ENCODE results near the gene TMEM232. TPM values are rescaled to one million over a fixed set of nuclear protein-coding genes. Genes with fewer than 3 reads are reported as not detected.

TMEM232 gene
- total RNA-seq, 4 donors from 2014 or later, result 1.3 to 19.3 (median 7.1) TPM; not detected in 1

GRCh38 chr5:110496276-110496675, 230.2 kb downstream of the TMEM232 start:
- H3K27me3 ChIP-seq, result no peaks in the 10 kb centered on the region
- intact Hi-C loops (cut with DNase I; ENCODE audit: low total_unique reads), result no loop called here
- no peaks in the 10 kb centered on the region for H3K36me3 ChIP-seq
- H3K4me3 ChIP-seq, result no peak overlapping the region
- no peaks in the 10 kb centered on the region for H3K9me3 ChIP-seq
- TF ChIP-seq POLR2A (IDR thresholded peaks at IDR 0.05) (no peak), CTCF (IDR thresholded peaks at IDR 0.05) (no peak)
- H3K27ac ChIP-seq, result no peak overlapping the region
- H3K4me1 ChIP-seq, result no peaks in the 10 kb centered on the region
- DNase-seq, result no peak

- Histone ChIP-seq H3K9me3 (no peaks in the 10 kb centered on the region), H3K4me1 (no peaks in the 10 kb centered on the region), H3K27me3 (no peaks in the 10 kb centered on the region), H3K4me3 (no peak overlapping the region), H3K27ac (no peak overlapping the region), H3K36me3 (no peaks in the 10 kb centered on the region)
- TF ChIP-seq POLR2A (IDR thresholded peaks at IDR 0.05) (no peak), CTCF (IDR thresholded peaks at IDR 0.05) (no peak)
- DNase-seq, result no peak
- intact Hi-C loops (cut with DNase I; ENCODE audit: low total_unique reads), result no loop called here
These were observed 234.0 kb downstream of the TMEM232 start for GRCh38 chr5:110492446-110492845.

GRCh38 chr5:110478895-110479294, 247.6 kb downstream of the TMEM232 start:
- intact Hi-C loops (cut with DNase I; ENCODE audit: low total_unique reads), result no loop called here
- no peak overlapping the region for H3K4me3 ChIP-seq
- no peaks in the 10 kb centered on the region for H3K27me3 ChIP-seq
- H3K27ac ChIP-seq, result no peak overlapping the region
- H3K9me3 ChIP-seq, result no peaks in the 10 kb centered on the region
- no peak for TF ChIP-seq CTCF (IDR thresholded peaks at IDR 0.05)
- TF ChIP-seq POLR2A (IDR thresholded peaks at IDR 0.05), result no peak
- no peaks in the 10 kb centered on the region for H3K36me3 ChIP-seq
- DNase-seq, result no peak
- no peaks in the 10 kb centered on the region for H3K4me1 ChIP-seq

- intact Hi-C loops (cut with DNase I; ENCODE audit: low total_unique reads), result no loop called here
These were observed 248.6 kb downstream of the TMEM232 start for GRCh38 chr5:110477911-110478310.

GRCh38 chr5:110476164-110476563, 250.3 kb downstream of the TMEM232 start:
- DNase-seq, result no peak
- no peaks in the 10 kb centered on the region for H3K27me3 ChIP-seq
- no peak for TF ChIP-seq POLR2A (IDR thresholded peaks at IDR 0.05)
- no peak for TF ChIP-seq CTCF (IDR thresholded peaks at IDR 0.05)
- H3K27ac ChIP-seq, result no peak overlapping the region
- peaks cover 0 to 2% of the 10 kb centered on the region in 2 donors for H3K9me3 ChIP-seq
- H3K4me1 ChIP-seq, result no peaks in the 10 kb centered on the region
- no peak overlapping the region for H3K4me3 ChIP-seq
- intact Hi-C loops (cut with DNase I; ENCODE audit: low total_unique reads), result no loop called here
- H3K36me3 ChIP-seq, result no peaks in the 10 kb centered on the region

More at GRCh38 chr5:110477911-110478310, 248.6 kb downstream of the TMEM232 start:
- TF ChIP-seq CTCF (IDR thresholded peaks at IDR 0.05), result no peak
- TF ChIP-seq POLR2A (IDR thresholded peaks at IDR 0.05), result no peak
- Histone ChIP-seq H3K27me3 (no peaks in the 10 kb centered on the region), H3K4me3 (no peak overlapping the region), H3K9me3 (no peaks in the 10 kb centered on the region), H3K36me3 (no peaks in the 10 kb centered on the region), H3K27ac (no peak overlapping the region), H3K4me1 (no peaks in the 10 kb centered on the region)
- DNase-seq, result no peak
